RWPE2 (cell line): ENCODE results near the gene FAM184B.
A peak's percentile ranks its signal among the peaks of the same experiment; 100 is the strongest.

Experiments
- ATAC-seq: fragments of 200-7000 bp; cut with Tn5 transposase; 3 replicates; pipeline ENCODE4 v1.9.1; 2021; ENCODE audit warnings: low read depth
- DNase-seq: peaks from one replicate; pipeline ENCODE4 v3.0.0-alpha.2; 2020; ENCODE audit warnings: low spot score
- H3K27ac ChIP-seq: fragments of 450-650 bp; 2 replicates; pipeline ENCODE4 v1.5.1; 2017; ENCODE audit warnings: mild to moderate bottlenecking; ENCODE audit not compliant: poor library complexity, severe bottlenecking
- H3K27me3 ChIP-seq: fragments of 250-450 bp; sonication (Bioruptor Pico); 2 replicates; pipeline ENCODE4 v1.5.1; 2021; ENCODE audit warnings: mild to moderate bottlenecking, moderate library complexity; ENCODE audit not compliant: insufficient read depth, poor library complexity, severe bottlenecking
- H3K36me3 ChIP-seq: fragments of 250-450 bp; sonication (Bioruptor Pico); 2 replicates; pipeline ENCODE4 v1.5.1; 2020; ENCODE audit warnings: low read depth, mild to moderate bottlenecking, moderate library complexity
- H3K4me1 ChIP-seq: fragments of 250-450 bp; sonication (Bioruptor Pico); 2 replicates; pipeline ENCODE4 v1.5.1; 2021; ENCODE audit warnings: mild to moderate bottlenecking, moderate library complexity; ENCODE audit not compliant: insufficient read depth, poor library complexity, severe bottlenecking
- H3K4me3 ChIP-seq: fragments of 250-450 bp; sonication (Bioruptor Pico); 2 replicates; pipeline ENCODE4 v1.5.1; 2021; ENCODE audit warnings: mild to moderate bottlenecking, moderate library complexity; ENCODE audit not compliant: severe bottlenecking
- H3K9me3 ChIP-seq: fragments of 250-450 bp; sonication (Bioruptor Pico); 2 replicates; pipeline ENCODE4 v1.5.1; 2021; ENCODE audit warnings: mild to moderate bottlenecking, moderate library complexity; ENCODE audit not compliant: severe bottlenecking
- CTCF ChIP-seq: fragments of 450-650 bp; IDR thresholded peaks from one replicate; pipeline ENCODE4 v1.5.1; 2017; ENCODE audit warnings: mild to moderate bottlenecking, moderate library complexity; ENCODE audit not compliant: poor library complexity, severe bottlenecking

Gene FAM184B

GRCh38 chr4:17630228-17630627, 151.2 kb downstream of the FAM184B start:
- ATAC-seq: no peak

GRCh38 chr4:17624821-17625220, 156.6 kb downstream of the FAM184B start:
- Histone ChIP-seq H3K4me1 (no peaks in the 10 kb centered on the region), H3K27me3 (no peaks in the 10 kb centered on the region), H3K27ac (no peak overlapping the region), H3K36me3 (peaks cover 90% of the 10 kb centered on the region), H3K9me3 (no peaks in the 10 kb centered on the region), H3K4me3 (no peak overlapping the region)
- no peak for TF ChIP-seq CTCF
- ATAC-seq (no peak), DNase-seq (no peak)

More at GRCh38 chr4:17630228-17630627, 151.2 kb downstream of the FAM184B start:
- TF ChIP-seq CTCF: no peak
- Histone ChIP-seq H3K4me1 (no peaks in the 10 kb centered on the region), H3K36me3 (peaks cover 85% of the 10 kb centered on the region), H3K27ac (no peak overlapping the region), H3K27me3 (no peaks in the 10 kb centered on the region), H3K9me3 (no peaks in the 10 kb centered on the region), H3K4me3 (no peak overlapping the region)
- no peak for DNase-seq

- H3K36me3 ChIP-seq: peaks cover 89% of the 10 kb centered on the region
- no peak overlapping the region for H3K27ac ChIP-seq
- H3K9me3 ChIP-seq: no peaks in the 10 kb centered on the region
- no peak for ATAC-seq
- H3K4me1 ChIP-seq: no peaks in the 10 kb centered on the region
- H3K27me3 ChIP-seq: no peaks in the 10 kb centered on the region
- H3K4me3 ChIP-seq: no peak overlapping the region
- TF ChIP-seq CTCF: no peak
- DNase-seq: no peak
These were observed 157.9 kb downstream of the FAM184B start for GRCh38 chr4:17623451-17624001.

- DNase-seq (no peak), ATAC-seq (0 out of 3 replicates have a peak, but pooled peaks have one; percentile 33)
- peaks cover 77% of the 10 kb centered on the region for H3K36me3 ChIP-seq
- H3K4me3 ChIP-seq: no peak overlapping the region
- no peak overlapping the region for H3K27ac ChIP-seq
- no peaks in the 10 kb centered on the region for H3K27me3 ChIP-seq
- peaks cover 6% of the 10 kb centered on the region for H3K4me1 ChIP-seq
- TF ChIP-seq CTCF: no peak
- H3K9me3 ChIP-seq: no peaks in the 10 kb centered on the region
These were observed 161.9 kb downstream of the FAM184B start for GRCh38 chr4:17619416-17620105.

GRCh38 chr4:17618926-17619325, 162.5 kb downstream of the FAM184B start:
- Histone ChIP-seq H3K27ac (no peak overlapping the region), H3K36me3 (peaks cover 71% of the 10 kb centered on the region), H3K4me1 (peaks cover 6% of the 10 kb centered on the region), H3K9me3 (no peaks in the 10 kb centered on the region), H3K4me3 (no peak overlapping the region), H3K27me3 (no peaks in the 10 kb centered on the region)
- ATAC-seq: no peak
- no peak for DNase-seq
- TF ChIP-seq CTCF: no peak
